ENCODE results near the gene SH3YL1.

SH3YL1 gene

DNA sequence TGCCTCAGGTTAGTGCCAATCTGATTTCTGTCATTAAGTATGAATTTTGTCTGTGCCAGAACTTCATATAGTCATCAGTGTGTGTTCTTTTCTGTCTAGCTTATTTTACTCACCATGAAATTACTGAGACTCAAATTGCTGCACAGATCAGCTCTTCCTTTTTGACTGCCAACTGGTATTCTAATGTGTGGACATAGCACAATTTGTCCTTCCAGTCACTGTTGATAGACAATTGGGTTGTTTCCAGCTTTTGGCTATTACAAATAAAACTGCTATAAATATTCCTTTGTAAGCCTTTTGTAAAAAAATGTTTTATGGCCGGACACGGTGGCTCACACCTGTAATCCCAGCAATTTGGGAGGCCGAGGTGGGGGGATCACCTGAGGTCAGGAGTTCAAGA lies 7.7 kb downstream of the SH3YL1 start:
- no peak for DNase-seq

DNA sequence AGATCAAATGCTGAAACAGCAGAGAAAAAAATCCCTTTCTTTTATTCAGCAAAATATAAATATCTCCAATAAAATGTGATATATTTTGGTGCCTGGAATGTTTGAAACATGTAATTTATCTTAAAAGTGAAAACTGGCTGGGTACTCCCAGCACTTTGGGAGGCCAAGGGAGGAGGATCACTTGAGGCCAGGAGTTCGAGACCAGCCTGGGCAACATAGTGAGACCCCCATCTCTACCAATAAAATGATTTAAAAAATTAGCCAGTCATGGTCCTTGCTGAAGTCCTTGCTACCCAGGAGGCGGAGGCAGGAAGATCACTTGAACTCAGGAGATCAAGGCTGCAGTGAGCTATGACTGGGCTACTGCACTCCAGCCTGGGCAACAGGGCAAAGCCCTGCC lies 8.6 kb downstream of the SH3YL1 start:
- no peak for DNase-seq

DNA sequence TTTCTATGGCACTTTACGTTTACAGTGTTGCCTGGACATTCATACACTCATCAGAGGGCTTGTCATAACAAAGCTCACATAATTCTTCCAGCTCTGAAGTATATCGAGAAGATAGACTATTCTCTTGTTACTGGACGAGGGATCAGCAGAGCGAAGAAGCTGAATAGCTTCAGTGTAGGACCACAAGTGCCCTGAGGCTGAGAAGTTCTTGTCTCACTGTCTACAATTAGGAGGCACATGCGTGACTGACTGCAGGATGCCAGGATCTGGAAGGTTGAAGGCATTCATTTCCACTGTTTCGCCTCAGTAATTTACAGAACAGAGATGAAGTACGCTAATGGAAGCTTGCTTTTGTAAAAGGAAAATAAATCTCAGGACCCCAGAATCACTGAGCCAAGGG lies 9.6 kb downstream of the SH3YL1 start:
- no peak for DNase-seq

DNA sequence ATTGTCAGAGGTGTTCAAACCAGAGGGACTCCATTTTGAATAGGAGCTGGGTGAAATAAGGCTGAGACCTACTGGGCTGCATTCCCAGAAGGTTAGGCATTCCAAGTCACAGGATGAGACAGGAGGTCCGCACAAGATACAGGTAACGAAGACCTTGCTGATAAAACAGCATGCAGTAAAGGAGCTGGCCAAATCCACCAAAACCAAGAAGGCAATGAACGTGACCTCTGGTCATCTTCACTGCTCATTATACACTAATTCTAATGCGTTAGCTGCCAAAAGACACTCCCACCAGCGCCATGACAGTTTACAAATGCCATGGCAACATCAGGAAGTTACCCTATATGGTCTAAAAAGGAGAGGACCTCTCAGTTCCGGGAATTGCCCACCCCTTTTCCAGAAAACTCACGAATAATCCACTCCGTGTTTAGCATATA lies 10.6 kb downstream of the SH3YL1 start:
- no peak for DNase-seq

DNA sequence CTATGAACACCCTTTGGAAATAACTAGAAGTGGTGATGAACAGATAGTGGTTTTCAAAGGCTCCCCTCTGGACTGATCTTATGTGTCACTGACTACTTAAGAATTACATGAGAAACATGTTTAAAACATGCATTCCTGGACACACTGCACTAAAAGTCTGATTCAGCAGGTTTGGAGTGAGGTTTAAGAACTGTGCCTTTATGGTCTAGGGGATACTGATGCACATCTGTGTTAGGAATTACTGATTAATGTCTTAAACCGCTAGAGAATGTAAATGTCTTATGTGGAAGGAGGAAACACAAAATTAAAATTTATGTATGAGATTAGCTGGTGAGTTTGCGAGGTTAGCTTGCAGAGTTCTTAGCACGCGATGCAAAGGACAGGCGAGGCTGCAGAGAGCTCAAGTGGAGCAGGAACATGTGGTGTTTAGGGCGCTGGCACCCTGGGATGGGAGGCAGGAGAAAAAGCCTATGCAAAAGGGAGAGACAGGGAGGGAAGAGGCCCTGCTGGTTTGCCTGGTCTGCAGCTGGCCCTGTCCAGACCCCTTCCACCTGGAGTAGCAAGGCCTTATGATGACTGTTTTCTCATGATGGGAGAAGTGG lies 11.7 kb downstream of the SH3YL1 start:
- no peak for DNase-seq

DNA sequence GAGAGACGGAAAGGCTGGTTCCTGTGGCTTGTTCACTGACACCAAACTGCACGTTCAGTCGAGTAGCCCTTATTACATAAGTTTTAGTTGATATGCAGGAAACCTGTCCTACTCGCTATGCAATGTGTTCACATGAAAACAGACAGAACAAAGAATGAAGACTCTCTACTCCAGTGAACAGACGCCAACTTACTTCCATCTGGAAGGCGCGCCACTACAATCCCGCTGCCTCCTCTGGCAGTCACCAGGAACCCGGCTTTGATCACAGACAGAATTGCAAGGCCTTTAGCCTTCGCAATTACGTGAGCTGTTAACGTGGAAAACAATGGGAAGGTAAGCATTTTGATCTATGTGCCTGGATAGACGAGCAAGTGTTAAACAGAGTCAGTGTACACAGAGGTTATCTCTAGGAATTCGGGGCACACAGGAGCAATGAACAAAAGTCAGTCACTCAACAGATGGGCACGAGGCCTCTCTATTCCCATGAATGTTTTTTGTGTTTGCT lies 14.2 kb downstream of the SH3YL1 start:
- no peak for DNase-seq

DNA sequence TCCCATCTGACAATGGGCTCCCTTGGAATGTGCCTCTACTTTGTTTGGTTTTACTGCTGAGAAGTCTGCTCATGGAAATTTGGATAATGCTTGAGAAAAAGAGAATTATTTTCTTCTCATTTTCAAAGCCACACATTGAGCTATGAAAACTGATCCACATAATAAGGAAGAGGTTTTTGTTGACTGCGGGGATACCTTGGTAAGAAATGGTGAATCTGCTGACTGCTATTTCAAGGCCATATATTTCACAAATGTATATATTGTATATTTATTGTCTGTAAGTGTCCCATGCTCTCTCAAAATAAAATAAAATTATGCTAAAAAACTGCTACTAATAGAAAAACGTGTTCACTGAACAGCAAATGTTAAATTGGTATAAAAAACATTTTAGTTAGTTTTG lies 15.1 kb downstream of the SH3YL1 start:
- DNase-seq, result no peak

DNA sequence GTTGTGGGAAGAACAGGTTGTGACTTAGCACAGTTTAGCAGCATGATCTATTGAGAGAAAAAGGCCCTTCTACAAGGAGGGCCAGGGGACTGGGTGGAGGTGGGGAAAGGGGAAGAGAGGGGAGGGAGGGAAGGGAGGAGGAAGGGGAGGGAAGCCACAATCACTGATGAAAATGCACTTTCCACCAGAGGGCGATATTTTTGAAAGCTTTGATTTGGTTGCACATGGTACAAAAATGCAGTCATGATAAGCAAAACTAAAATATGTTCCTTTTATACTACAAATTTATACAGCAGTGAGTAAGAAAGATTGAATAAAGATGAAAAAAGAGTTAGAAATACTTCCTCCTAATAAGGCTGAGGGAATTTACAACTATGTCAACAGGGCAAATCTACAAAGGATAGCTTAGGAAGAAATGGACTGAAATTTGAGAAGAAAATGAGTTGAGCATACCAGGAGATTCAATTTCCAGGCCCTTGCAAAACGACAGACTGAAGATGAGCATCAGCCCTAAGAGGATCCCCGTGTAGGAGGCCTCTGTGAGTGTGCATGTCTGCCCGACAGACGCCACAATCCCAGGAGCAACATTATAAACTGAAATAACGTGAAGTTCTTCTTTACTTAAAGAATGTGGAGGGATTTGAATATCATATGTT lies 17.2 kb downstream of the SH3YL1 start:
- peak; percentile 55 for DNase-seq

DNA sequence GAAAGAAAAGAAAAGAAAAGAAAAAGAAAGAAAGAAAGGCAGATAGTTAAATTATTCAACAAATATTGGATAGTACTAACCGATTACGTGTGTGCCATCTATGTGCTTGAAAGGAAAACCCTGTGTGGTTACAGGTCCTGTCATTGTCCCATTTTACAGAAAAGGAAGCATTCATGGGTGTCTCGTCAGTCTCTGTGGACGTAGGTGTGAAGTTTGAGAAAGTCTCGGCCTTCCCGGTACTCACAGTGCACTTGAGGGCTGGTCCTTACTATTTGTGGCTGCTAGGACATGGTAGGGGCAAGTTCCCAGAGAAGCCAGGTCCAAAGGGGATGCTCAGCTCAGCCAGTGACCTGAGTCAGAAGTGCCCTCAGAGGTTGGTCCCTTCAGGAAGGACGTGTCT lies 19.3 kb downstream of the SH3YL1 start:
- no peak for DNase-seq

DNA sequence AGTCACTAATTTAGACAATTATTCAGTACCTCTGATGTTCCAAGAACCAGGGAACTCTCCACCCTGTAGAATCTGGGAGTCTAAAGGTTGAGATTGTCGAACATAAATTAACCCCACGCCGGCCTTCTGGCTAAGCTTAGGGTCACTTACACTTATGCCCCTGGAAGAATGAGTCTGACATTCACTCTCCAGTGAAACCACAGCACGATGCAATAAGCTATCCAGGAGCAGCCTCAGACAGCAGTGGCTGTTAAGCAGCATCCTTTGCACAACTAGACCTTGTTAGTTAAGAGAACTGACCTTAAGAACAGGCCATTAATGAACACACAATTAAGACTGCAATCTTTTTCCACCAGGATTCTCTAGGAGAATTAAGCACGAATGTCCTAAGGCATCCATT lies 25.0 kb downstream of the SH3YL1 start:
- DNase-seq, result no peak

DNA sequence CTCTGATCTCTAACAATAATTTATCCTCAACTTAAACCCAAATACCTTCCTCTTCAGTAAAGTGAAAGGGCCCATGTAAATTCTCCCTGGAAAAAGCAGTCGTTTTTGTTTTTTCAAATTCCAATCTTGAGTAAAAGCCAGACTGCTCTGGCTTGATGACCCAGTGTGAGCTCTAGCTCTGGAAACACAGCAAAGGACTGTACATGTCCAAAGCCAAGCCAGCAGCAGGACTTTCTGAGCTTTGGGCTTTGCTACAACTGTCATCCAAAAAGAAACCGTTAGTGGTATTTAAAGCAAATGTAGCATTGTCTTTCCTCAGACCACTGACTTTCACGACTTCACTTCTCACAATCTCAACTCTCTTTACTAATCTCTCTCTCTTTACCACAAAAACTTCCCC lies 25.4 kb downstream of the SH3YL1 start:
- DNase-seq, result no peak

DNA sequence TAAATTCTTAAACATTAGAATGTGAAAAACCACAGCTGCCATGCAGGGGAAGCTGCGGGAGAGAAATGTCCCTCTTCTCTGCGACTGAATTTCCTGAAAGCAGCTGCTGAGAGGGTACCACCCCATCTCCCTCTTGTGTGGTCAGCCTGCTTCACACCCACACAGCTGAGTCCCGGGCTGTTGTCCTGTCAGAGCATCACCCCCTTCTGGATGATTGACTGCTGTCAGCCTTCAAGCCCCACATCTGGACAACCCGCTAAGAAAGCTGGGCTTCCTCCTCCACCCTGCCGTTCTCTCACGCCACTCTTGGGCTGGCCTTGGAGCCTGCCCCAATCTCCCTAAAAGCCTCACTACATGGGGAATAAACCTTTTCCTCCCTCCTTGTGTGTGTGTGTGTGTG lies 26.0 kb downstream of the SH3YL1 start:
- no peak for DNase-seq

DNA sequence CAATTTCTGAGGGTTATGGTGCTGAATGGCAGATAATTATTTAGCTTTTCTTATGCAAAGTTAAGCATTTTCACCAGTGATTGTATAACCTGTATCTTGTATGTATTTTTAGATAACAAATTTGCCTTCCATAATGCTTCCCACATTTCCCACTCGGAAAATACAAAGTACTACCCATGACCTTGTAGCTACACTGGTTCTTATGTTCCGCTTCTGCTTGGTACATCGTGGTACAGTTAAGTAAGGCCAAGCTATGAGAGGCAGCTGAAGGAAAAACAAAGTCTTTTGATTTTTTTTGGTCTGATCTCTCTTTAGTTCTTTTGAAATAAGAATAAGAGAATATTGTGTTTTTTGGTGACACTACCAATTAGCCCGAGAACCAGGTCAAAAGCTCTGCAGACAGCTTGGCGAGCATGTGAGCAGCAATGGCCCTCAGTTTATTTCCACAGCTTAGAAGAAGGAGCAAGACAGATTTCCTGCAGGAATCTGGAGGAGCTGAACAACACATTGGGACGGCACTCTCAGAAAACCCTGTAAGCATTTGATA lies 26.8 kb downstream of the SH3YL1 start:
- DNase-seq, result no peak

DNA sequence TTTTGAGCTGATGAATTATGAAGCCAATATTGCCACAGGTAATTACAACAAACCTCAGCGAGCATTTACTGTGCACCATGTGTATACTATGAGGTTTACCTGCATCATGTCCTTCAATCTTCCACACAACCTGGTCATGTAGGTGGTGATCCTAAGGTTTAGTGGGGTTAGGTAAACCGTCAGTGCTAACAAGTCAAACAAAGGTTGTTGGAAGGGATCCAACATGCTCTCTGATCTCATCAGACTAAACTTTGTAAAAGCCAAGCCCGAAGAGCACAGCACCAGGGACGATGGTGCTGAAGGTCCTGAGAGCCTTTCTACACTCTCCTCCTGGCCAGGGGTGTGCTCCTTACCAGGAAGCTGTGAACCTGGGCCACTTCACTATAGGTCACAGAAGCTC lies 29.4 kb downstream of the SH3YL1 start:
- DNase-seq, result no peak

DNA sequence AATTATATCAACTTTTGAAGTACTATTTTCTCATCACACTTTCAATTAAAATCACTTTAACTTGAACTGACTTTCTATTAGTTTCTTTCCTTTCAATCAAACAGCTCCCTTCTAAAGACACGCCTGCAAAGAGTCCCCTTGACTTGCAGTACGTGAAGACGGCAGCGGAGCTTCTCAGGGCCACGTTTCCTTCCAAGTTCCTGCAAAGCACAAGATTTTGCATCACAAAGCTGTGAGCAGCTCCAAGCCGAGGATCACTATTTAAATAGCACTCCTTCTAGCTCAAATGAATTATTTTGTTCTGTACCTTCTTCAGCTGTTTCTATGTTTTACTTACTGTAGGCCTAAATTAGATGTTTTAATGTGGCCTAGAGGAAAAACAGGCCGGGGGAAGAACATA lies 30.8 kb downstream of the SH3YL1 start:
- no peak for DNase-seq

DNA sequence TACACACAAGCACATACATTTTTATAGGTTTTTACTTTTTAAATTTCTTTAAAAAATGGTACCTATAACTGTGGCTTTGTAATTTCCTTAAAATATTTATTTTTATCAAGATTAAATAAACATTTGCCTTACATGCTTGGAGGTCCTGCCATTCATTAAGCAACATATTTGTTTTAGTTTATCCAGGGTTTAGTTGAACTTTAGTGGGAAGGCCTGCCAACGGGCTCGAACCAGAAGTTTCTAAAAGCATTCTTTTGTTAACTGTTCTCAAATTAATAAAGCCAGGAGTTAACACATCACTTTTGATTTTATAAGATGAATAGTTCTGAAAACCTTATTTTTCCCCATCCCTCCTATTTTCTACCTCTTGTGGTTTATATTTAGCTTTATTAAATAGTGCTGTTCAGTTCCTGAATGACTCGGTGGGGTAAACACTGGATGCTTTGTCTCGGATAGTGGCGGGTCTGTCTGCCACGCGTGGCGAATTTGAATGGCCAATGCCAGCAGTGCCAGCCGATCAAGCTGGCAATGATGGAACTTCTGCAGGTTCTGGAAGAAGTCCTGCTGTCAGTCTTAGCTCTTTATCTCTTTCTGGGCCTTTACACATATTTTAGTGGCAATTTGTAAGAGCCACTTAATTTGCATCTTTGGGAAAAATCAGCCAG lies 32.2 kb downstream of the SH3YL1 start:
- no peak for DNase-seq

DNA sequence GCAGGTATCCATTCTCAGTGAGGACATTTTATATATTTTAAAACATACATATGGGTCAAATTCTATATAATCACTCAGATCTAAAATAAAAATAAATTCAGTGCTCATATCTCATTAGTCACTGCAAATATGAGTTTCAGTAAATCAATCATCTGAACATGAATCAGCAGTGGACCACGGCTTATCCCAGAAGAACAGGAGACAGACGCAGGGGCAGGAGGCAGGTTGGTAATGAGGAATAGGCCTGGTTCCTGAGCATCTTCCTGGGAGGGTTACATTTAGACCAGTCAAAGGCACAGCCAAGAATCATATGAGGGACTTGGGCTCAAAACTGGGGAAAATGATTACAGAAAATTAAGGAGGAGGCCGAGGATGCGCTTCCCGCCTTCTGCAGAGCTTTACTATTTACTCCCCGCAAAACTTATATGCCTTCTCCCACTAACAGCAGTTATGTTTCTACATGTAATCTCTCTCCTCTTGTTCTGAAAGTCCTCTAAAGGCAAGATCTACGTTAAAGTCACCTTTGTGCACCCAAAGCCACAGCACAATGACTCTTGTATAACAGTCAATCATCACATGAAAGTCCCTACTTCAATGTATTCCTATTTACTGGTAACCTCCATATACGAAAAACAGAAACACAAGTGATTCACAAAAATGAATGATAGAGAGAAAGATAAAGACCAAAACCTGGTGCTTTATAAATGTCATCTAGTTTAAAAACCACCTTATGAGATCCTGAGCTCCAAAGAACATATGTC lies 35.1 kb downstream of the SH3YL1 start:
- no peak for DNase-seq

DNA sequence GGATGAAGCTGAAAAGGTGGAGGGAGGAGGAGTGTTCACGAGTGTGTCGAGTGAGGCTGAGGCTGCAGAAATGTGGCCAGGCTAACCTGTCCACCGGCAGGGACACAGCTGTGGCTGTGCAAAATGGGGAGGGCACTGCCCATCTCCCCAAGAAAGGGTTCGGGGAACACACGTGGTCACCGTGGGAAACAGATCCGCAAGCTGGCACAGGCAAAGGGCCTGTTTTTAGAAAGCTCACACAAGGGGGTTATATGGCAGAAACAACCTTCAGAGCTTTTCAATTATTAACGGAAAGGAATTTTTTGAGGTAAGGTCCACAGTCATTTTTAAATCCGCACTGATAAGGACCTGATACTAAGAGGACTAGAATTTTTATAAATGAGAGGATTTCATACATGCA lies 35.7 kb downstream of the SH3YL1 start:
- DNase-seq, result no peak

DNA sequence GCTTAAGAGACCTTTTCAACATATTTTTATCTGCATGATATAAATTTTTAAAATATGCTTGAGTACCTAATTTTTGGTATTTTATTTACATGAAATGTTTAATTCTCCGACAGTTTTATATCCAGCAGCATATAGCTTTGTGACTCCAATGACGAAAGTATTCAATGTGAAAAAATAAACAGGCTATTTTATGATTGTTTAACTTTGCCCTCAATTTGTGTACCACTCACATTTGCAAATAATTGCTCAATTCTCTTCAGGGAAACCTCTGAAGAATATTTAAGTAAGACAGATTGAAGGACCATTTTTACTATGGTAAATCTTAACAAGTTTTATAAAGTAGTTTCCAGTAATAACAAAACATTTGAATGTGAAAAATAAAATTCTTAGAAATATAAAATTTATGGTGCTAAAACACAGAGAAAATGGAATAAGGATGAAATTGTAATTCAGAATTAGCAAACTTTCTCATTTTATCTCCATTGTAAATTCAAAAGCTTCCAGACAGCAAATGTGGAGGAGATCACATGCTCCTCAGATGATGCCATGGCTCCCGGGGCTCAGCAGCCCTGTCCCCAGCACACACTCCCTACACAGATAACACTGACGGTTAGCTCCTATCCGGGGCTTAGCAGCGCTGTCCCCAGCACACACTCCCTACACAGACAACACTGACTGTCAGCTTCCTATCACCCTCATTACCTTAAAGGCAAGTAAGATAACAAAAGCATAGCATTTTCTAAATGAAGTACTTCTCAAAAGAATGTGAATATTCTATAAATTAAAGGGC lies 39.7 kb downstream of the SH3YL1 start:
- no peak for DNase-seq

DNA sequence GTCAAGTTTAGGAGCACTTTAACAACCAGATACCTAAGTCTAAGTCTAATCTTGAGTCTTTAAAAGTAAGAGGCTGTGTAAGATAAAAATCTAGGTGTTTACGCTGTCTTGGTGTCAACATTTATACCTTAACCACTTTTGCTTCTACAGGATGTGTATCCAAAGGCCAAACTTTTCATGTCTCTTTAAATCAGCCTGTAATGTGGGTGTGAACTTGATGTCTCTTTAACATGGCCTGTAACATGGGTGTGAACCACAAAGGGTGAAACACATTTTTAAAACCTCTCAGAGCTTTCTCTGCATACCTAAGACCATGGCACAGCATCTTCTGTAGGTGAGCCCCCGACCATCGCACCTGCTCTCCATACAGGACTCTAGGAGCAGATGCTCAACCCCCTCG lies 40.4 kb downstream of the SH3YL1 start:
- no peak for DNase-seq

DNA sequence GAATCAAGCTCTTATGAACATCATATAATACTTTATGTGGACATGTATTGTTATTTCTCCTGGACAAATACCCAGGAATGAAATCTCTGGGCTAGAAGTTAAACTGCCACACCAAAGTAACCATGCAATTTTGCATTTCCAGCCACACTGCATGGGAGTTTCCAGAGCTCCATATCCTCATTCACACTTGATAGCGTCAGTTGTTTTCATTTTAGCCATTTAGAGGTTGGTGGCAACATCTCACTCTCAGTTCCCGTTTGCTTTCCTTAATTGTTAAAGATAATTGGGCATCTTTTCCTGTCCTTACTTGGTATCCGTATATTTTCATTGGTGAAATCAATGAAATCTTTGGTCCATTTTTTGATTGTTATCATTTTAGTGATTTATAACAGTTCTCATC lies 47.8 kb downstream of the SH3YL1 start:
- DNase-seq, result no peak

DNA sequence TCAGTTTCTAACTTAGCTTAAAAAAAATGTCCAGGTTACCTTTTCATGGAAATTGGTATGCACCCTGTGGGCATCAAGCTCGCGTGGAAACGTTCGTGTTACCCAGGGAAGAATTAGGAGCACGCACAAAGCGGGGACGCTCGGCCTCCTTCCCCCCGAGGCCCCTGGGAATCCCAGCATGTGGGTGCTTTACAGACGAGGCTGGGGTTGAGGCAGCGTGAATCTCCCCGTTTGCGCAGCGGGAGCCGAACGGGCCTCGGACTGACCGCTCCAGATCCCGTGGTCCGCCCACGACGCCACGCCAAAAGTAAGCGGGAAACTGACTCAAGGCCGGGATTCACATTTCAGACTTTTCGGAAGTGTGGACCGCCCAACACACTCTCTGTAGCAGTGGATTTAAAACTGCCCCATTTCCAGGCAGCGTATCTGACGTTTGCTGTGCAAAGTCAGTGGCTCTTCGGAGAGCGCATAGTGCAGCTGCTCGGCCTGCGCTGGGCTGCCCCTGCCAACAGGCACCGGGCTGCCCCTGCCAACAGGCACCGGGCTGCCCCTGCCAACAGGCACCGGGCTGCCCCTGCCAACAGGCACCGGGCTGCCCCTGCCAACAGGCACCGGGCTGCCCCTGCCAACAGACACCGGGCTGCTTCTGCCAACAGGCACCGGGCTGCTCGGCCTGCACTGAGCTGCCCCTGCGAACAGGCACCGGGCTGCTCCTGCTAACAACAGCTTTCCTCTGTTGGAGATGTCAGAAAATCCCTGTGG lies 49.7 kb downstream of the SH3YL1 start:
- no peak for DNase-seq

Measured in COR-L47 (cell line).